ENCODE results near the gene FAM177B.

The FAM177B gene

GRCh38 chr1:222788402-222789156 lies 51.6 kb downstream of the FAM177B start:
- no peak for DNase-seq

GRCh38 chr1:222790115-222790514 lies 53.1 kb downstream of the FAM177B start:
- DNase-seq, result no peak

GRCh38 chr1:222790520-222790919 lies 53.5 kb downstream of the FAM177B start:
- no peak for DNase-seq

GRCh38 chr1:222791006-222791710 lies 54.2 kb downstream of the FAM177B start:
- no peak for DNase-seq

GRCh38 chr1:222792744-222793143 lies 55.7 kb downstream of the FAM177B start:
- peak in 2 of 3 experiments; percentile 2 to 53 for DNase-seq

- DNase-seq, result peak in 1 of 3 experiments; percentile 32
These were observed 57.9 kb downstream of the FAM177B start for GRCh38 chr1:222794656-222795474.

- DNase-seq, result no peak
These were observed 61.1 kb downstream of the FAM177B start for GRCh38 chr1:222798116-222798515.

GRCh38 chr1:222798975-222799374 lies 62.0 kb downstream of the FAM177B start:
- DNase-seq, result no peak
